GM11168 (cell line): ENCODE data around the gene SPARC.
"Not testable (repeated sequence)": the region's sequence is repeated elsewhere in the genome, so short reads cannot be mapped to it uniquely, and the experiment has no call there.

Experiments
- in situ Hi-C: fragments of 300-500 bp; cut with MboI; formaldehyde crosslinking; loops from one replicate; pipeline ENCODE4 v1.12.0; 2022; ENCODE audit warnings: low sequenced_read_pairs; ENCODE audit not compliant: unreplicated experiment

Gene SPARC

DNA sequence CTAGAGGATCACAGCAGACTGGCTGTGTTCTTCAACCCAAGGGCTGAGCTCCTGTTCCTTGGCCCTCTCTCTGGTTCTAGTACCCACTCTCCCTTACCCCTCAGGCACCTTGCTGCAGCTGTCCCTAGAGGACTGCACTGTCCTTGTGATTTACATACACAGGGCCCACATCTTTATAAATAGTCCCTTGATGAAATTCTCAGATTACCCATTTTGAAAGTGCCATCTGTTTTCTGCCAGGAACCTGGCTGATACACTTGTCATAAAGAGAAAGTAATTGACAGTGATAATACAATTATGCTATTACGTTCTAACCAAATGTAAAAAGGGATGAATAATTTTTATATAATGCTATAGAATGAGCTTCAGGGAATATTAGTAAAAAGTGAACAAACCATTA, 16.5 kb upstream of the SPARC start:
- in situ Hi-C loops = no loop called here

DNA sequence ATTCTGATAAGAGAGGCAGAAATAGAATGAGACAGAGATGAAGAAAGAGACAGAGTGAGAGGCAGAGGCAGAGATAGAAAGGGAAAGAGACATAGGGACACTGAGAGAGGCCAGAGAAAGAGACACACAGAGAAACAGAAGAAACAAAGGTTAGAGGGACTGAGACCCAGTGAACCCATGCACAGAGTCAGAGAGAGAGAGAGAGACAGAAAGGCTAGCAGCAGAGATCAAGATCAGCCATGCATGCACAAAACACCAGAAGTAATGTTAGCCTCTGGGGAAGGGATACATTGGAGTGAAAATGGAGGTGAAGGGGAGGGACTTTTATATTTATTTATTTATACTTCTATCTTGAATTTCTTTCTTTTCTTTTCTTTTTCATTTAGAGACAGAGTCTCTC, 14.1 kb upstream of the SPARC start:
- in situ Hi-C loops = no loop called here

- in situ Hi-C loops = no loop called here
Observed at GRCh38 chr5:151700296-151700695, 13.6 kb upstream of the SPARC start.

- in situ Hi-C loops = no loop called here
Observed at GRCh38 chr5:151699071-151699901, 12.6 kb upstream of the SPARC start.

DNA sequence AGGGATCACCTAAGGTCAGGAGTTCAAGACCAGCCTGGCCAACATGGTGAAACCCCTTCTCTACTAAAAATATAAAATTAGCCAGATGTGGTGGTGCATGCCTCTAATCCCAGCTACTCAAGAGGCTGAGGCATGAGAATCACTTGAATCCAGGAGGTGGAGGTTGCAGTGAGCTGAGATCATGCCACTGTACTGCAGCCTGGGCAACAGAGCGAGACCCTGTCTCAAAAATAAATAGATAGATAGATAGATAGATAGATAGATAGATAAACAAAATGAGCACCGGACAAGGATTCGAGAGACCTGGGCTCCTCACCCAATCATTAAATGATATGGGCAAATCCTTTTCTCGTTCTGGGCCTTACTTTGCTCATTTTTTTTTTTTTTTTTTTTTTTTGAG, 11.4 kb upstream of the SPARC start:
- in situ Hi-C loops = not testable (repeated sequence)

- in situ Hi-C loops = no loop called here
Observed at GRCh38 chr5:151697452-151697851, 10.7 kb upstream of the SPARC start.

DNA sequence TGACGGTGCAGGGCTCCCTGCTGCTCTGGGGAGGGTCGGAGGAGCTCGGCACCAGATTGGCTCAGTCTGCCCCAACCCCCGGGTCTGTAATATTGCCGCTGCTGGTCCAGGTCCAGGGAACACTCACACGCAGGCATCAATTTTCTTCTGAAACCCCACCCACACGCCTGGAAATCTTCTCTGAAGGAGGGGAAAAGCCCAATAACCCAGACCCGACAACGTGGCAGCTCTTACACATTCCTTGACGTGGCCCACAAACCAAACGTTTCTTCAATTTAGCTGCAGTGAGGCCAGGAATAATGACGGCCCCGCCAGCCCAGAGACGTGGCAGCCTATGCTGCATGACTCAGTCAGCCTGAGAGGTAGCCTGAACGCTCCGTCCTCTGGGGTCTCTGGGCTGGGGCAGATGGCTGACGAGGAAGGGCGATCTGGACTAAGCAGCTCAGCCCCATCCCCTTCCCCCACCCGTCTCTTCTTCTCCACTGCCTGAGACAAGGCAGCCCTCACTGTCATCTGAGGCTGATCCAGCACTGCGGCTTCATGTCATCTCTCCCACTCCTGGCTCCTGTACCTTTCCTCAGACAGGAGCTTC, 9.9 kb upstream of the SPARC start:
- in situ Hi-C loops = no loop called here

DNA sequence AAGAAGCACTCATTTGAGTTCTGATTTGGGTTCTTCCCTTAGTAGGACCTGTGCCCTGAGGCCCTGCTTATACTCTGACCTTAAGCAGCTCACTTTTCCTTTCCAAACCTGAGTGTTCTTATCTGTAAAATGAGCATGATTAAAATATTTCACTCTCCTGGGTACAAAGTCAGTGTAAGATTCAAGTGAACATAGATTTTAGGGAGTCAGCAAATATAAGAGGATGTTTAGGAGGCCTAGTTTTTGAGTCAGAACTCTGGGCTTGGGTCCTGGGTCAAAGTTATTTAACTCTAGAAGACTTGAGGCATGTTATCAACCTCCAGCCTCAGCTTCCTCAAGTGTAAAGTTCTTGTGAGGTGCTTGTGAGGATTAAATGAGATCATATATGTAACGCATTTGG, 8.7 kb upstream of the SPARC start:
- in situ Hi-C loops = no loop called here

DNA sequence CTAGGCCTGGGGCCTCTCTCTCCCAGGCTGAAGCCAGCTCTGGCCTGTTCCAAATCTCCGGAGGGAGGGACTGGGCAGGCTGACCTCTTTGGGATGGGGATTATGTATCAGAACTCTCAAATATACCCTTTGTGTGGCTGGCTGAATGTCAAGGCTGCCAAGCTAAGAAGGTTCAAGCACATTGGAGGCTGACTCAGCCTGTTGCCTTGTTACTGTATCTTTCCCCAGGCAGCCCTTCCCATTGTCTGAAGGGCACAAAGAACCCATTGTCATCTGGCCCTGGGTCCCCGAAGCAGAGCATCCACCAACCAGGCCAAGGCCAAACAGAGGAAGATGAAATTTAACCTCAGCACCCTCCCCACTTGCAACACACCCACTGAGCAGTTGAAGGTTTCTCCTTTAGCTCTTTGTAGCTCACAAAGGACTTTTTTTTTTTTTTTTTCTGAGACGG, 7.3 kb upstream of the SPARC start:
- in situ Hi-C loops = no loop called here

DNA sequence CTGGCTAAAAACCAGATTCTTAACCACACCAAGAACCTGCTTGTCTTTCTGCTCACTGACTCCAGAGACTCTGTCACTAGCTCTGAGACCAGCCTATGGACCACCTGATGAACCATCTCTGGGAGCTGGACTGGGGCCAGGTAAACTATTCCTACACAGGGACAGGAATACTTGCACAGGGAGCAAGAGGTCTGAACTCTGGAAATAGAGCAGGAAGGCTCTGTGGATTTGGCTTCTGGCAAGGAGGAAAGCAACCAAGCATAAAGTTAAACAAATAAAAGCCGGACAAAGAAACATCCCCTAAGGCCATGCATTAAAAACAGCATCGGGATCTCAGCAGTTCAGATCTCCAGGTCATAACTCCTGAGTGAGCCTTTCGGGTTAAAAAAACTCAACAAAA, 5.6 kb upstream of the SPARC start:
- in situ Hi-C loops = no loop called here

- in situ Hi-C loops = no loop called here
Observed at GRCh38 chr5:151691706-151692105, 5.0 kb upstream of the SPARC start.

DNA sequence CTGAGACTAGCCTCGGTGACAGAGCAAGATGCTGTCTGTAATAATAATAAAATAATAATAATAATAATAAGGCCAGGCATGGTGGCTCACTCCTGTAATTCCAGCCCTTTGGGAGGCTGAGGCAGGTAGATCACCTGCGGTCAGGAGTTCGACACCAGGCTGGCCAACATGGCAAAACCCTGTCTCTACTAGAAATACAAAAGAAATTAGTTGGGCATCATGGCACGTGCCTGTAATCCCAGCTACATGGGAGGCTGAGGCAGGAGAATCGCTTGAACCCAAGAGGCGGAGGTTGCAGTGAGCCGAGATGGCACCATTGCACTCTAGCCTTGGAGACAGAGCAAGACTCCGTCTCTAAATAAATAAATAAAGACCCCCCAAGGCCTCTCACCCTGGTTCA, 2.9 kb upstream of the SPARC start:
- in situ Hi-C loops = not testable (repeated sequence)

GRCh38 chr5:151688436-151688835, 1.7 kb upstream of the SPARC start:
- in situ Hi-C loops = no loop called here

GRCh38 chr5:151685749-151686673, 704 bp downstream of the SPARC start:
- in situ Hi-C loops = no loop called here

DNA sequence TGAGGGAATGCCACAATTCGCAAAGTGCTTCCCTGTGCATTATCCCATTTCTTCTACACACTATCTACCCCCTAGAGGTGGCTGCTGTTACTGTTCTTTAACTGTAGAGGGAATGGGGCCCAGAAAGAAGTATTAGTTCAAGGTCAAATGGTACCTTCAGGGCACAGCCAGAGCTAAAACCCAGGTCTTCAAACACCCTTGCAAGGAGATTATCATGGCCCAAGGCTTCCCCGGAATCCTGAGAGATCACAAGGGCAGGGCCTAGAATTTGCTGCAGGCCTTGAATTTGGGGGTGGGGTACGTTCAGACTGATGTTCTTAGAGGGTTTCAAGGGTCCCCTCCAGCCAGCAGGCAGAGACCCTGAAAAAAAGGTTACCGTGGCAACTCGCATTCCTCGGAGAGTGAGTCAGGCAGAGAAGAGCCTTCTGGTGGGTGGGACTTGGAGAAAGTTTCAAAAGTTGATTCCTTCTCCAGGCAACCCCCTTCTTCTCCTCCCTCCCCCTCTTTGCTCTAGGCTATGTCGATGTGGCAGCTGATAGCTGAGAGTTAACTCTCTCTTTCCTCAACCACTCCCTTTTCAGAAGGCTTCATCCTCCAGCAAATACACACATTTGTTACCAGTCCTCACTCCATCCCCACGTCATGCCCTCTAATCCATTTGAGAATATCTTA, 1.9 kb downstream of the SPARC start:
- in situ Hi-C loops = no loop called here

DNA sequence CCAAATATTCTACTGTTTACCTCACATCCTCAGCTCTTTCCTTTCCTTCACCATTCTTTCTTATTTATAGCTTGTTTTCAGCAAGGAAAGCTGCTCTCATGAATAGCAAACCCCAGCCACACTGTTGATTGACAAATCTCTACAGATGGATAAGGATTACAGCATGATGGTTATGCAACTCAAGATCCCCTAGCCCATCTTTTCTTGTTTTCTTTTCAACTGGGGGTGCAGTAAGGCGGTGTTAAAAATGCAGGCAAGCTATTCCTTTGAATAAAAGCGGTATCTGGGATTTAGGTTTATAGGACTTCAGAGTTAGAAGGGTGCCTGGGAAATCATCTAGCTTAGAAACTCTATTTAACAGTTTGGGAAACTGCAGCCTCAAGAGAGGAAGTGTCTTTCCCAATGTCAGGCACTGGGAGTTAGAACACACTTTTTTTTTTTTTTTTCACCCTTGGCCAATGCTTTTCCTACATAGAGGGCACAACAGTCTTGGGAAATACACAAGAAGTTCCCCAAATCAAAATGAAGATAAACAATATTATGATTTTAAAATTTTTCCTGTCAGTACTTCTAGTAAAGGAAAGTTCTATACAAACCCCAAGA, 2.6 kb downstream of the SPARC start:
- in situ Hi-C loops = no loop called here

- in situ Hi-C loops = no loop called here
Observed at GRCh38 chr5:151683444-151683843, 3.3 kb downstream of the SPARC start.

DNA sequence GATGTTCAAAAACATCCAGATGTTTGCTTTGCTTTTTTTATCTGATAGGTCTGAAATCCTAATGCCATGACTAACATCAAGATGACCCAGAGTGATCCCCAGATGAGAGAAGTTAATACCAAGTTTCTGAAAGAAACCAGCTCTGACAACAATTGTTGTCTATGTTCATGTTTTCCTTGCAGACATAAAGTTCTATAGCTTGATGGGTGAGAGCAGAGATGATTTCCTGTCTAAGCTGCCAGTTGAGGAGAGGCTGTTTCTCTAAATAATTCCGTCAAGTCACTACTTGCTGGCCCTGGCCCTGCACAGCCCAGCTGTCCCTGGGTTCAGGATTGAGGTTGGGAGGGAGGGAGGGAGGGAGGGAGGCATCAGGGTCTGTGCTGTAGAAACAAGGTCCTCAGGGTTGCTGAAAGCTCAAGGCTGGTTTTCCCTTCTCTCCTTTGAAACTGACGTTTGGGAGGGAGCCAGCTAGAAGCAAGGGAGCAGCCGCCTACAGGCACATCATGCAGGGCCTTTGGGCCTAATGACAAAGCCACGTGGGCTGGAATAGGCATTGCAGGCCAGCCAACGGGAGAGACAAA, 3.9 kb downstream of the SPARC start:
- in situ Hi-C loops = no loop called here

- in situ Hi-C loops = no loop called here
Observed at GRCh38 chr5:151682240-151682639, 4.5 kb downstream of the SPARC start.
